Mesendoderm (in vitro differentiated cells): ENCODE results near the gene SFN.
A peak's percentile ranks its signal among the peaks of the same experiment; 100 is the strongest.

Experiments used
- DNase-seq: peaks from one replicate; pipeline ENCODE4 v3.0.0; 2013
- H2AK5ac ChIP-seq: 2 replicates; pipeline ENCODE4 v1.6.1; 2013; ENCODE audit warnings: low read length, inconsistent platforms
- H2BK120ac ChIP-seq: 2 replicates; pipeline ENCODE4 v1.6.1; 2013; ENCODE audit warnings: low read depth, mild to moderate bottlenecking, low read length, moderate library complexity, mixed read lengths
- H2BK15ac ChIP-seq: replicated peaks from 2 replicates; pipeline ENCODE4 v1.6.1; 2013; ENCODE audit warnings: low read depth, mild to moderate bottlenecking, moderate library complexity
- H2BK5ac ChIP-seq: 2 replicates; pipeline ENCODE4 v1.6.1; 2013; ENCODE audit warnings: low read length, inconsistent platforms
- H3K18ac ChIP-seq: 2 replicates; pipeline ENCODE4 v1.6.1; 2013; ENCODE audit warnings: mild to moderate bottlenecking, low read length, mixed read lengths
- H3K23ac ChIP-seq: one replicate; pipeline ENCODE4 v1.6.1; 2013; ENCODE audit warnings: low read length
- H3K27ac ChIP-seq: 2 replicates; pipeline ENCODE4 v1.5.1; 2013; ENCODE audit warnings: low read depth, mild to moderate bottlenecking, inconsistent platforms, low read length, moderate library complexity
- H3K27me3 ChIP-seq: 2 replicates; pipeline ENCODE4 v1.6.1; 2013; ENCODE audit warnings: low read length, control low read depth, mild to moderate bottlenecking, inconsistent platforms; ENCODE audit not compliant: insufficient read depth, poor library complexity
- H3K36me3 ChIP-seq: 2 replicates; pipeline ENCODE4 v1.6.1; 2013; ENCODE audit warnings: low read length, inconsistent platforms; ENCODE audit not compliant: control insufficient read depth, insufficient read depth
- H3K4ac ChIP-seq: one replicate; pipeline ENCODE4 v1.6.1; 2013; ENCODE audit warnings: low read depth, mild to moderate bottlenecking, low read length, moderate library complexity
- H3K4me1 ChIP-seq: 2 replicates; pipeline ENCODE4 v1.6.1; 2013; ENCODE audit warnings: low read depth, low read length, inconsistent platforms; ENCODE audit not compliant: control insufficient read depth
- H3K4me2 ChIP-seq: 2 replicates; pipeline ENCODE4 v1.6.1; 2013; ENCODE audit warnings: low read length
- H3K4me3 ChIP-seq: 2 replicates; pipeline ENCODE4 v1.5.1; 2013; ENCODE audit warnings: mild to moderate bottlenecking, low read length
- H3K56ac ChIP-seq: one replicate; pipeline ENCODE4 v1.6.1; 2013; ENCODE audit warnings: low read length
- H3K79me1 ChIP-seq: 2 replicates; pipeline ENCODE4 v1.6.1; 2013; ENCODE audit warnings: low read length, inconsistent platforms
- H3K79me2 ChIP-seq: 2 replicates; pipeline ENCODE4 v1.6.1; 2013; ENCODE audit warnings: mild to moderate bottlenecking, low read length; ENCODE audit not compliant: control insufficient read depth, insufficient read depth
- H3K9ac ChIP-seq: 2 replicates; pipeline ENCODE4 v1.6.1; 2013; ENCODE audit warnings: low read length, inconsistent platforms
- H4K5ac ChIP-seq: one replicate; pipeline ENCODE4 v1.6.1; 2013; ENCODE audit warnings: low read length
- H4K8ac ChIP-seq: one replicate; pipeline ENCODE4 v1.6.1; 2013; ENCODE audit warnings: low read depth, mild to moderate bottlenecking, control low read depth, low read length, moderate library complexity
- WGBS: extraction: QIAGEN DNeasy Blood & Tissue Kit; methylation state at CpG from one replicate; pipeline ENCODE4 v1.1.7; 2013; ENCODE audit warnings: low lambda C conversion rate, missing lambda C conversion rate; ENCODE audit not compliant: insufficient coverage; ENCODE audit errors: extremely low coverage; 5-methylcytosine and 5-hydroxymethylcytosine counted together

SFN gene

DNA sequence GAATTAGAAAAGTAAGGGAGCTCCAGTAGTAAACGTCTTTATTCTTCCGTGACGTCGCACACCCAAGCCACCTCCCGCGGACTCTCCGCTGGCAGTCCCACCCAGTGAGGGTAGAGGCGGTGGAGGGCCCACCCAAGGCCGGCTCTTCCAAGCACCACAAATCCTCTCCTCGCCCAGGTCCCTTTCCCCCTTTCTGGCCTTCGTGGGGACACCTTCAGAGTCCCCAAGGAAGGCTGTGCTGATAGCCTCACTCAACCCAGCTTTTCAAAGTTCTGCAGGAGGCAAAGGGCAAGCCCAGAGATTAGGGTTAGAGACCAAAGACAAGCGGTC is 27.5 kb downstream of the SFN start:
- Histone ChIP-seq H3K4ac (peak overlapping the region; percentile 77), H2AK5ac (no peak overlapping the region), H2BK15ac (no peak overlapping the region), H3K79me2 (peaks cover 11% of the 10 kb centered on the region), H4K5ac (peak overlapping the region; percentile 47), H3K27ac (peak overlapping the region; percentile 42), H3K4me2 (peak overlapping the region; percentile 54), H3K36me3 (peaks cover 9% of the 10 kb centered on the region), H3K56ac (peak overlapping the region; percentile 98), H3K4me3 (peak overlapping the region; percentile 36), H3K23ac (no peak overlapping the region), H3K4me1 (peaks cover 2% of the 10 kb centered on the region), H3K27me3 (no peaks in the 10 kb centered on the region), H2BK5ac (no peak overlapping the region), H2BK120ac (no peak overlapping the region), H3K18ac (peak overlapping the region; percentile 42), H3K79me1 (peaks cover 15% of the 10 kb centered on the region), H3K9ac (peak overlapping the region; percentile 81), H4K8ac (peak overlapping the region; percentile 92)
- WGBS, result no CpG with 5 or more reads among the region's 12 CpGs
- DNase-seq, result no peak

DNA sequence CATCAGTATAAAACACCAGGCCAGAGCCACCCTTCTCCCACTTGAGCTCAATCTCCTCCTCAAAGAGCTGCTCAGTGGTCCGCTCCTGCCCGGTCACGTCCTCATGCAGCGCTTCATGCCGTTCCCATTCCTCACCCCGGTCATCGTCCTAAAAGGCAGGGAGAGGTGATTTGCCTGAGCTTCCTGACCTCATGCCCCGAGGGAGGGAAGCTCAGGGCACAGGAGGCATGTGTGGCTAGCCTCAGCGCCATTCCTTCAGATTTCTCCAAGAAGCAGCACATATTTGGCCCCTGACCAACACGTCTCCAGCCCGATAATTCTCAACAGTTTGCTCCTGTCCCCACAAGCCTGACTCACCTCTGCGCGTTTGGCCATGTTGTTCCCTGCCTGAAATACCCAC is 31.3 kb downstream of the SFN start:
- H2BK120ac ChIP-seq, result no peak overlapping the region
- H2BK15ac ChIP-seq, result no peak overlapping the region
- no peak overlapping the region for H2BK5ac ChIP-seq
- WGBS, result no CpG with 5 or more reads among the region's 13 CpGs
- H3K56ac ChIP-seq, result no peak overlapping the region
- no peak overlapping the region for H4K8ac ChIP-seq
- no peak overlapping the region for H3K23ac ChIP-seq
- H3K4me2 ChIP-seq, result no peak overlapping the region
- H3K27ac ChIP-seq, result no peak overlapping the region
- H3K4me3 ChIP-seq, result no peak overlapping the region
- no peak overlapping the region for H4K5ac ChIP-seq
- DNase-seq, result no peak
- H3K36me3 ChIP-seq, result peaks cover 4% of the 10 kb centered on the region
- peaks cover 8% of the 10 kb centered on the region for H3K79me1 ChIP-seq
- peaks cover 9% of the 10 kb centered on the region for H3K79me2 ChIP-seq
- H3K4ac ChIP-seq, result no peak overlapping the region
- no peaks in the 10 kb centered on the region for H3K27me3 ChIP-seq
- peaks cover 4% of the 10 kb centered on the region for H3K4me1 ChIP-seq
- H3K18ac ChIP-seq, result no peak overlapping the region
- no peak overlapping the region for H2AK5ac ChIP-seq
- no peak overlapping the region for H3K9ac ChIP-seq

DNA sequence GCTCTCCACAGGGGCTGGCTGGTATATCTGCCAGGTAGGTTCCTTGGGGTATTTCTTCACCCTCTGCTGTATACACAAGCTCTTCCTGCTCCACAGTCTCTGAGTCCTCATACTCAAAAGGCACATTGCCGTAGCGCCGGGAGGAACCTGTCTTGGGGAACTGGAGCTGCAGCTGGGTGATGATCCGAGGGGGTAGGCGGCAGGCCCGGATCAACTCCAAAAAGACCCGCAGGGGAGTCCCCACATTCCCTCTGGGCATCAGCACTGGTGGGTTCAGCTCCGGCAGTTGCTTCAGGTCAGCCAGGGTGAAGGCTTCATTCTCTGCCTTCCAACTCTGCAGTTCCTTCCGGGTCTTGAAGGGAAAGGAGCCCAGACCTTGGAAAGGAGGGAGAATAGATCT is 34.4 kb downstream of the SFN start:
- H2BK15ac ChIP-seq, result no peak overlapping the region
- no peak overlapping the region for H3K4ac ChIP-seq
- no peak overlapping the region for H2BK5ac ChIP-seq
- no peak overlapping the region for H3K4me2 ChIP-seq
- peaks cover 8% of the 10 kb centered on the region for H3K4me1 ChIP-seq
- no peak overlapping the region for H2BK120ac ChIP-seq
- peaks cover 8% of the 10 kb centered on the region for H3K79me2 ChIP-seq
- H4K8ac ChIP-seq, result no peak overlapping the region
- no peak overlapping the region for H3K23ac ChIP-seq
- no peaks in the 10 kb centered on the region for H3K27me3 ChIP-seq
- no peak overlapping the region for H4K5ac ChIP-seq
- no CpG with 5 or more reads among the region's 9 CpGs for WGBS
- no peak overlapping the region for H3K56ac ChIP-seq
- H3K4me3 ChIP-seq, result no peak overlapping the region
- H3K27ac ChIP-seq, result no peak overlapping the region
- no peak overlapping the region for H3K9ac ChIP-seq
- peaks cover 8% of the 10 kb centered on the region for H3K79me1 ChIP-seq
- no peak for DNase-seq
- no peak overlapping the region for H3K18ac ChIP-seq
- H3K36me3 ChIP-seq, result peaks cover 4% of the 10 kb centered on the region
- H2AK5ac ChIP-seq, result no peak overlapping the region

DNA sequence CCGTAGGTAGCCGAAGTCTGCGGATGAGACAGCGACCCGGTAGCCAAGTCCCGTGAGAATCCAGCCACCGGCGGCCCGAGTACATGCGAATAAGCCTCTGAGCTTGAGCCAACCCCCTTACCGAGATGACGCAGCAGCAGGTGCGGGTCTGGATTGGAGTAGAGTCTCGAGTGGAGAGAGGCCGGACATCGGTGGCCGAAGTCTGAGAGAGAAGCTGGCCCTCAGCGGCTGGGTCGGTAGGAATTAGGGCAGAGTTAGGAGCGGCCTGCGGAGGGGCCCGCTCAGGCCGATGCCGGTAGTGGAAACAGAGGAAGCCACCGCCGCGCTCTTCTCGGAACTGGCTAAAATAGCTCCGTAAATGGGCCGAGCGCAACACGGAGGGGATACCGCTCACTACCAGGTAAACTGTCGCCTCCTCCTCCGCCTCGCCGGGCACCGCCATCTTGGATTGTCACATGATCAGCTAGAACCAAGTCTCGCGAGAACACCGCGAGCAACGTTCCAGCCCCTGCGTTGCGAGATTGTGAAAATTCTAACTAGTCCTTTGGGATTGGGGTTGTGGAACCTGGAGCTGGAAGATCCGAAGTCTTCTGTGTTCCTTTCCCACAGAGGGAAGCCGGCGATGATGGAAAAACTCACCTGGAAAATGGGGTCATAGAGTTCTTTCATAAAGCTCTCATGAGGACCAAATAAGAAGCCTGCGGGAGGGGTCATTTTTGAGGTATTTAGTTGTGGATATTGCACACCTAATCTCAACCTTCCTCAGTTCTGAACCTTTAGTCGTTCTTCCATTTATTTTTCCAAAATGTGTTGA is 37.3 kb downstream of the SFN start, which contains the start of gene GPATCH3:
Gene GPATCH3, minus strand, starts transcription at position 467 of the 814 bp plus-strand sequence. Its CDS starts 25 bp downstream, at position 442.
- H3K18ac ChIP-seq, result peak within 1 kb of the TSS; percentile 28
- H3K56ac ChIP-seq, result peak within 1 kb of the TSS; percentile 89
- DNase-seq, result peak; percentile 95
- no peak within 1 kb of the TSS for H2BK120ac ChIP-seq
- H2AK5ac ChIP-seq, result no peak within 1 kb of the TSS
- H4K5ac ChIP-seq, result peak within 1 kb of the TSS; percentile 85
- peak within 1 kb of the TSS; percentile 77 for H3K9ac ChIP-seq
- no peak within 1 kb of the TSS for H2BK15ac ChIP-seq
- no peak within 1 kb of the TSS for H3K4ac ChIP-seq
- H3K79me1 ChIP-seq, result peaks cover 8% of the 10 kb centered on the region
- no peak within 1 kb of the TSS for H2BK5ac ChIP-seq
- H3K27me3 ChIP-seq, result no peaks in the 10 kb centered on the region
- H3K4me3 ChIP-seq, result peak within 1 kb of the TSS; percentile 74
- H3K4me2 ChIP-seq, result peak within 1 kb of the TSS; percentile 90
- no peaks in the 10 kb centered on the region for H3K36me3 ChIP-seq
- no peak within 1 kb of the TSS for H3K23ac ChIP-seq
- peak within 1 kb of the TSS; percentile 37 for H3K27ac ChIP-seq
- peak within 1 kb of the TSS; percentile 83 for H4K8ac ChIP-seq
- no CpG with 5 or more reads among the region's 50 CpGs for WGBS
- H3K4me1 ChIP-seq, result peaks cover 8% of the 10 kb centered on the region
- H3K79me2 ChIP-seq, result peaks cover 8% of the 10 kb centered on the region

DNA sequence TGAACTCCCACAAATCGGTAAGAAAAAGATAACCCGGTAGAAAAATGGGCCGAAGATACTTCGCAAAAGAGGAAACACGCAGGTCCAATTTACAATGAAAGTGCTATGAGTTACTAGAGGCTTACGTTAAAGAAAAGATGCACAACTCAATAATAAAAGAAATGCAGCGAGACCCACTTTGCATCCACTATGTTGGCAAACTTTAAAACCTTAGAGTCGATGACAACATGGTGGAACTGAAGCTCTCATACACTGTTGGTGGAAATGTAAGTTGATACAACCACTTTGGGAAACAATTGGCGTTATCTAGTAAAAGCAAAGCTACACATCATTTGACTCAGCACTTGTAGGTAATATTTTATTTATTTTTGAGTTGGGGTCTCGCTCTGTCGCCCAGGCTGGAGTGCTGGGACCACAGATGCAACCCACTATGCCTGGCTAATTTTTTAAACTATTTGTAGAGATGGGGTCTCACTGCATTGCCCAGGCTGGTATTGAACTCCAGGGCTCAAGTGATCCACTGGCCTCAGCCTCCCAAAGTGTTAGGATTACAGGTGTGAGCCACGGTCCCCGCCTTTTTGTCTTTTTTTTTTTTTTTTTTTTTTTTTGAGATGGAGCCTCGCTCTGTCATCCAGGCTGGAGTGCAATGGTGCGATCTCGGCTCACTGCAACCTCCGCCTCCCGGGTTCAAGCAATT is 38.0 kb downstream of the SFN start:
- DNase-seq, result no peak
- Histone ChIP-seq H3K4me2 (peak overlapping the region; percentile 60), H2BK15ac (no peak overlapping the region), H3K79me1 (peaks cover 8% of the 10 kb centered on the region), H3K9ac (peak overlapping the region; percentile 74), H4K5ac (peak overlapping the region; percentile 85), H3K23ac (no peak overlapping the region), H2BK120ac (no peak overlapping the region), H3K4ac (no peak overlapping the region), H3K18ac (no peak overlapping the region), H3K27me3 (no peaks in the 10 kb centered on the region), H3K4me3 (peak overlapping the region; percentile 56), H3K4me1 (peaks cover 8% of the 10 kb centered on the region), H2AK5ac (no peak overlapping the region), H4K8ac (peak overlapping the region; percentile 83), H2BK5ac (no peak overlapping the region), H3K56ac (peak overlapping the region; percentile 66), H3K79me2 (peaks cover 8% of the 10 kb centered on the region), H3K27ac (no peak overlapping the region), H3K36me3 (no peaks in the 10 kb centered on the region)
- no CpG with 5 or more reads among the region's 18 CpGs for WGBS
